ENCODE measurements around the gene TNFRSF21. TPM values are rescaled to one million over a fixed set of nuclear protein-coding genes. Genes with fewer than 3 reads are reported as not detected.

The TNFRSF21 gene
- polyA plus RNA-seq, 1 donor from 2014 or later = 13.0 TPM

GRCh38 chr6:47235421-47235820, 74.3 kb downstream of the TNFRSF21 start:
- no peaks in the 10 kb centered on the region for H3K9me2 ChIP-seq (ENCODE audit: insufficient read depth, low read length)
- no peak overlapping the region for H3K9ac ChIP-seq (ENCODE audit: low read length)
- TF ChIP-seq EZH2 (IDR thresholded peaks at IDR 0.05; ENCODE audit: borderline replicate concordance, insufficient read depth, low read length, poor library complexity, severe bottlenecking) = no peak
- no peak for TF ChIP-seq REST (IDR thresholded peaks at IDR 0.05; ENCODE audit: borderline replicate concordance)
- no peak for TF ChIP-seq POLR2AphosphoS5 (IDR thresholded peaks at IDR 0.05)
- no peak for TF ChIP-seq EP300 (conservative IDR thresholded peaks at IDR 0.05; ENCODE audit: poor library complexity, severe bottlenecking)
- TF ChIP-seq MXI1 (conservative IDR thresholded peaks at IDR 0.05; ENCODE audit: poor library complexity, severe bottlenecking) = no peak
- TF ChIP-seq TAF1 (IDR thresholded peaks at IDR 0.05; ENCODE audit: low read depth) = no peak
- no peak for TF ChIP-seq RAD21 (conservative IDR thresholded peaks at IDR 0.05)
- TF ChIP-seq CTCF (IDR thresholded peaks at IDR 0.05; ENCODE audit: poor library complexity, severe bottlenecking) = no peak
- H3K79me2 ChIP-seq (replicated peaks; ENCODE audit: insufficient read depth, low read length) = no peaks in the 10 kb centered on the region
- no peak overlapping the region for H3K4me3 ChIP-seq (ENCODE audit: low read length)
- H3F3A ChIP-seq (ENCODE audit: insufficient read depth, low read length, poor library complexity, severe bottlenecking) = no peaks in the 10 kb centered on the region
- no peak overlapping the region for H2AFZ ChIP-seq (ENCODE audit: low read depth, low read length)
- no peaks in the 10 kb centered on the region for H3K27me3 ChIP-seq (ENCODE audit: insufficient read depth, low read depth, low read length)
- H3K27ac ChIP-seq (ENCODE audit: low read length) = no peak overlapping the region
- no peaks in the 10 kb centered on the region for H4K20me1 ChIP-seq (ENCODE audit: insufficient read depth)
- H3K36me3 ChIP-seq (ENCODE audit: insufficient read depth, low read length) = no peaks in the 10 kb centered on the region
- H3K4me2 ChIP-seq (ENCODE audit: low read length) = no peak overlapping the region
- no peaks in the 10 kb centered on the region for H3K9me3 ChIP-seq (ENCODE audit: low read length)

GRCh38 chr6:47234266-47234933, 75.3 kb downstream of the TNFRSF21 start:
- Histone ChIP-seq H2AFZ (ENCODE audit: low read depth, low read length) (no peak overlapping the region), H3K79me2 (replicated peaks; ENCODE audit: insufficient read depth, low read length) (no peaks in the 10 kb centered on the region), H3K36me3 (ENCODE audit: insufficient read depth, low read length) (no peaks in the 10 kb centered on the region), H3F3A (ENCODE audit: insufficient read depth, low read length, poor library complexity, severe bottlenecking) (no peaks in the 10 kb centered on the region), H3K27me3 (ENCODE audit: insufficient read depth, low read depth, low read length) (no peaks in the 10 kb centered on the region), H3K9me2 (ENCODE audit: insufficient read depth, low read length) (no peaks in the 10 kb centered on the region), H3K9ac (ENCODE audit: low read length) (no peak overlapping the region), H3K4me2 (ENCODE audit: low read length) (no peak overlapping the region), H3K9me3 (ENCODE audit: low read length) (no peaks in the 10 kb centered on the region), H3K4me3 (ENCODE audit: low read length) (no peak overlapping the region), H4K20me1 (ENCODE audit: insufficient read depth) (no peaks in the 10 kb centered on the region), H3K27ac (ENCODE audit: low read length) (no peak overlapping the region)
- no peak for TF ChIP-seq POLR2AphosphoS5 (IDR thresholded peaks at IDR 0.05)
- TF ChIP-seq EZH2 (IDR thresholded peaks at IDR 0.05; ENCODE audit: borderline replicate concordance, insufficient read depth, low read length, poor library complexity, severe bottlenecking) = no peak
- no peak for TF ChIP-seq TAF1 (IDR thresholded peaks at IDR 0.05; ENCODE audit: low read depth)

All from neural cell (in vitro differentiated cells).